Left renal pelvis (tissue), 4 donors: ENCODE measurements around the gene GRIK5. TPM values are rescaled to one million over a fixed set of nuclear protein-coding genes. Genes with fewer than 3 reads are reported as not detected.
"Not testable (repeated sequence)": the region's sequence is repeated elsewhere in the genome, so short reads cannot be mapped to it uniquely, and the experiment has no call there.

ENCODE experiments used
- DNase-seq, 4 donors: peaks; one replicate each; pipeline ENCODE4 v3.0.0-alpha.2; 2013; ENCODE audit warnings: low read depth in 4 of 4, low spot score in 3 of 4
- polyA plus RNA-seq, 4 donors: library from polyadenylated mRNA; unstranded; fragments of 120-200 nt; gene quantifications; one replicate each; pipeline ENCODE4 v1.2.1, GENCODE V29; 2013; ENCODE audit not compliant: insufficient read length in 4 of 4

The GRIK5 gene
- polyA plus RNA-seq, 4 donors = 18.3 to 30.7 (median 21.4) TPM

GRCh38 chr19:42023121-42023942 is 46.7 kb downstream of the GRIK5 start:
- no peak for DNase-seq

- DNase-seq = no peak
Observed at GRCh38 chr19:42022616-42023015, 47.4 kb downstream of the GRIK5 start.

GRCh38 chr19:42021185-42021584 is 48.8 kb downstream of the GRIK5 start:
- DNase-seq = no peak

- no peak for DNase-seq
Observed at GRCh38 chr19:42018503-42019193, 51.4 kb downstream of the GRIK5 start.

GRCh38 chr19:42017040-42017439 is 53.0 kb downstream of the GRIK5 start:
- no peak for DNase-seq

GRCh38 chr19:42012747-42013146 is 57.3 kb downstream of the GRIK5 start:
- not testable (repeated sequence) for DNase-seq

GRCh38 chr19:42010245-42011126 is 59.5 kb downstream of the GRIK5 start:
- DNase-seq = no peak

GRCh38 chr19:42006569-42006968 is 63.4 kb downstream of the GRIK5 start:
- DNase-seq = no peak

GRCh38 chr19:42005504-42005903 is 64.5 kb downstream of the GRIK5 start:
- DNase-seq = no peak

- DNase-seq = no peak
Observed at GRCh38 chr19:42003506-42004294, 66.3 kb downstream of the GRIK5 start.

GRCh38 chr19:41999878-42000208 is 70.2 kb downstream of the GRIK5 start:
- no peak for DNase-seq

GRCh38 chr19:41999071-41999877 is 70.7 kb downstream of the GRIK5 start:
- DNase-seq = no peak

- DNase-seq = no peak
Observed at GRCh38 chr19:41998246-41999020, 71.6 kb downstream of the GRIK5 start.

- DNase-seq = no peak
Observed at GRCh38 chr19:41997851-41998229, 72.2 kb downstream of the GRIK5 start.

- DNase-seq = peak in 3 of 4 donors; percentile 14 to 37 (median 36)
Observed at GRCh38 chr19:41997121-41997850, 72.7 kb downstream of the GRIK5 start.

- no peak for DNase-seq
Observed at GRCh38 chr19:41995959-41996797, 73.8 kb downstream of the GRIK5 start.
